Hepatic stellate cell (primary cell): ENCODE data around the gene RAB31.

Experiments used
- DNase-seq: peaks from one replicate; pipeline ENCODE4 v3.0.0; 2011; ENCODE audit warnings: low spot score

The RAB31 gene

GRCh38 chr18:9863282-9863681, 155.2 kb downstream of the RAB31 start:
- DNase-seq: no peak

DNA sequence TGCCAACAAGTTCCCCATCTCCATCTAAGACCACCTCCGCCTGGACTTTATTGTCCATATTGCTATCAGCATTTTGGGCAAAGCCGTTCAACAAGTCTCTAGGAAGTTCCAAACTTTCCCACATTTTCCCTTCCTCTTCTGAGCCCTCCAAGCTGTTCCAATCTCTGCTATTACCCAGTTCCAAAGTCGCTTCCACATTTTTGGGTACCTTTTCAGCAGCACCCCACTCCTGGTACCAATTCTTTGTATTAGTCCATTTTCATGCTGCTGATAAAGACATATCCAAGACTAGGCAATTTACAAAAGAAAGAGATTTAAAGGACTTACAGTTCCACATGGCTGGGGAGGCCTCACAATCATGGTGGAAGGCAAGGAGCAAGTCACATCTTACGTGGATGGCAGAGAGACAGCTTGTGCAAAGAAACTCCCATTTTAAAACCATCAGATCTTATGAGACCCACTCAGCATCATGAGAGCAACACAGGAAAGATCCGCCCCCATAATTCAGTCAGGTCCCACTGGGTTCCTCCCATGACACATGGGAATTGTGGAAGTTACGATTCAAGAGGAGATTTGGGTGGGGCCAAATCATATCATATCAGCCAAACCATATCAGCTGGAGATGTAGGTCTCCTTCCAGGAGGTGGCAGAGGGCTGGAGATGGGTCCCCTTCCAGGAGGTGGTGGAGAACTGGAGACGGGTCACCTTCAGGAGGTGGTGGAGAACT, 157.8 kb downstream of the RAB31 start:
- DNase-seq: no peak

GRCh38 chr18:9866627-9867026, 158.5 kb downstream of the RAB31 start:
- no peak for DNase-seq

- DNase-seq: no peak
These were observed 159.0 kb downstream of the RAB31 start for GRCh38 chr18:9867071-9867594.

DNA sequence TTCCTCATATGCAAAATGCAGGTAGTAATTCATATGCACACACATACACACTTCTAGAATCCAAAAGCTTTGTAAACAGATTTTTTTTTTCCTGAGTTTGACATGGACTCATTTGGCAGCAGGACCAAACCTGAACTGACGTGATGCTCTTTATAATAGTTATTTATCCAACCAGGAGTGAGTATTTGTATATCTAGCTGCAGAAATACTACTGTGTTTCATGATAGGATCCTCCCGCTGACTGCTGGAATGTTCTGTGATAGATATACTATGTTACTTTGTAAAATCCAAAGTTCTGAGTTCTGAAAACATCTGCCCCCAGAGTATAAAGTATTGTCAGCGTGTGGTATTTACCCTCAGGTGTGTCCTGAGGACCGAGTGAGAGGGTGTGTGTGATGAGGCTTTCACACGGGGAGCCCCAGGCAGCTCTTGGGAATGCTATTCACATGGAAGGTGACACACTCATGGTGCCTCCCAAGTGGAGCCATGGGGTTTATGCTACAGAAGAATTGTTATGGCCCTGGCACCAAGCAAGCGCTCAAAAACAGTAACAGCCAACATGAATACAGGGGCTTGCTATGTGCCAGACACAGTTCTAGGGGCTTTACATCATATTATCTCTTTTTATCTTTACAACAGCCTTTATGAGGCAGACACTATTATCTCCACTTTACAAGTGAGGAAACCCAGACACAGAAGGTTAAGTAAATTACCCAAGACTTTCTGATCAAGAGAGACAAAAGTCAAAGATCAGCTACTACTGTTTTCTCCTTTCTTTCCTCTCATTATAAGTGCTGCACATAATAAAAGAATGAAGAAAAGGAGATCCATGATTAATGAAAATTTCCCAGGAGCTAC, 161.0 kb downstream of the RAB31 start:
- no peak for DNase-seq

- DNase-seq: peak; percentile 45
These were observed 161.8 kb downstream of the RAB31 start for GRCh38 chr18:9869715-9870430.

- no peak for DNase-seq
These were observed 162.4 kb downstream of the RAB31 start for GRCh38 chr18:9870431-9871008.

DNA sequence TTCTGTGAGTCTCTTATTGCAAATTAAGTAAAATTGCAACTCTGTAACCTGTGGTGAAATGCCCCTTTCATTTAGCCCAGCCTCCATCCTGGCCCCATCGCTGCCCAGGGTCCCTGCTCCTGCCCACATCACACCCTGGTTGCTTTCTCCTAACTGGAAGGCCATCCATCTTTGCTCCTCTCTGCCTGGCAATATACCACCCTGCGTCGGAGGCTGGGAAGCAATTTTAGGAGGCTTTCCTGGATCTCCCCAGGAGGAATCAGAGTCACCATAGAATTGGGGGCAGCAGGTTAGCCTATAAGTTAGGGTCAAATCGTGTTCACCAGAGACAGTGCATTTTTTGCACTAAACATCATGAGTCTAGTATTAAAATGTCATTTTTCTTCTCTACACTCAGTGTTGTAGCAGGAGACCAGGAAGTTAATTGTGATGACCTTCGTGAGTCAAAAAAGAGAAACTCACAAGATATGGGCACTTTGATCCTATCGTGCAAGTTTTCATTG, 163.2 kb downstream of the RAB31 start:
- DNase-seq: no peak

DNA sequence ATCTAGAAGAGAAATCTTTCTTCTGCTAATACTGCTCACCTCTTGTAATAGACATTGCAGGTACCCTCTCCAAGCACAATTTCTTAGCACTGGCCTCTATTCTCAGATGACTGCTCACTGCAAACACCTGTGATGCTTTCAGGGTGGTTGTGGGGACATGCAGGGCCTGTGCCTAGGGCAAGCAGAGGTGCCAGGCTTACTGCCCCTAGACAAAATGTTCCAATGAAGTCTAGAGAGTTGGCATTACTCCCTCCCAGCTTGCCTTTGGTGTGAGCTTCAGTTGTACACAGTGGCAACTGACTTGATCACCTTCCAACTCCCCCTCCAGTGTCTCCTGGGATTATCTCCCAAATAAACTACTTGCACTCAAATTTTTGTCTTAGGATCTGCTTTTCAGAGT, 164.7 kb downstream of the RAB31 start:
- DNase-seq: no peak

DNA sequence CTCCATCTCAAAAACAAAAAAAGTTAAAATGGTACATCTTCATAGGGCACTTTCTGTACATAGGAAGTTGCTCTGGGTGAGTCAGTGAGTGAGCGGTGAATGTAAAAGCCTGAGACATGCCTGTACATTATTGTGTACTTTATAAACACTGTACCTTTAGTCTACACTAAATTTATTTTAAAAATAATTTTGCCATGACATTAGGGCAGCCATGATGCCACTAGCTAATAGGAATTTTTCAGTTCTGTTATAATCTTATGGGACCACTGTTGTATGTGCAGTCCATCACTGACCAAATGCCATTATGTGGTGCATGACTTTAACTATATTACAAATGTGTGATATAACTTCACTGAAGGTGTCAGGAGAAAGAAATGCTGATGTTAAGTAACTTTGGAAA, 166.6 kb downstream of the RAB31 start:
- no peak for DNase-seq

DNA sequence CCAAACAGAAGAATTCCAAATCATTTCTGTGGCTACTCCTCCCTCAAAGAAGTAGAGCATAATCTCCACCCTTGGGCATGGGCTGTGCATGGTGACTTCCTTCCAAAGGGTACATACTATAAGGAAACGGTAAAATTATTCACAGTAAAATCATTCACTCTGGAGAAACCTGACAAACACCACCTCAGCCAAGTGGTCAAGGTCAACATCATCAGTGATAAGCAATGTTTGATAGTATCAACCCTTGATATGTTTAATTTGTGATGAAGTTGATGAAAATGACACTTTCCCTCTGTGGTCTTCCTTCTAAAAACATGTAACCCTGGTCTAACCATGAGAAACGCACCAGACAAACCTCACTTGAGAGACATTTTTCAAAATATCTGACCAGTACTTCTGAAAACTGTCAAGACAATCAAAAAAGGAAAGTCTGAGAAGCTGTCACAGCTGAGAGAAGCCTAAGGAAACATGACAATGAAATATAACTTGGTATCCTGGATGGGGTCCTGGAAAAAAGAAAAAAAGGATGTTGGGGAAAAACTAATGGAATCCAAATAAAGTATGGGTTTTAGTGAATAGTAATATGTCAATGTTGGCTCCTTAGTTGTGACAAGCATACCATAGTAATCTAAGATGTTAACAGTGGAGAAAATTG, 168.2 kb downstream of the RAB31 start:
- DNase-seq: no peak

GRCh38 chr18:9876867-9877654, 169.0 kb downstream of the RAB31 start:
- DNase-seq: peak; percentile 63

DNA sequence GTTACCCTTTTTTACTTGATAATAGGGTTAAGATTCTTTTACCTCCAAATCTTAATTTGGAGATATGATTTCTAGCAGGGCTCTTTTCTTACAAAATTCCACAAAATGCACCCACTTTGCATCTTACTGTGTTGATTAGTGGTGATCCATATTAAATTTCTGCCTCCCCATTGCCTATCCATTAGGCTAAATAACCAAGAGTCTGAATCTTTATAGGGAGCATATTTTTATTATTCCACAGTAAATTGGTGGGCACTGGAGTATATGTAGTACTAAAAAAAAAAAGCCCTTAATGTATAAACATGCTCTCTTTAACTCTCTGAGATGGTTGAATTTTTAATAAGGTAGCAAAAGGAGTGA, 169.5 kb downstream of the RAB31 start:
- DNase-seq: no peak

- no peak for DNase-seq
These were observed 170.0 kb downstream of the RAB31 start for GRCh38 chr18:9878095-9878494.

GRCh38 chr18:9878783-9879242, 170.7 kb downstream of the RAB31 start:
- no peak for DNase-seq

- no peak for DNase-seq
These were observed 176.0 kb downstream of the RAB31 start for GRCh38 chr18:9884090-9884489.

GRCh38 chr18:9884532-9885140, 176.5 kb downstream of the RAB31 start:
- DNase-seq: no peak

GRCh38 chr18:9885170-9886004, 177.3 kb downstream of the RAB31 start, which contains the start of gene TXNDC2:
TSS of gene TXNDC2 (plus strand) at chr18:9885973. CDS start at chr18:9886681, 708 bp downstream.
- DNase-seq: no peak

GRCh38 chr18:9886005-9886348, 177.9 kb downstream of the RAB31 start:
- DNase-seq: no peak
